Measurements from ENCODE around the gene TMPRSS5.
A peak's percentile ranks its signal among the peaks of the same experiment; 100 is the strongest.

TMPRSS5 gene

GRCh38 chr11:113697756-113698407 lies 8.2 kb downstream of the TMPRSS5 start:
- H3K4me3 ChIP-seq (ENCODE audit: control insufficient read depth, low read depth, low read length): no peak overlapping the region
- peak; percentile 6 for DNase-seq (ENCODE audit: low read depth)
- TF ChIP-seq CTCF (conservative IDR thresholded peaks at IDR 0.05; ENCODE audit: control insufficient read depth, insufficient read depth, low read depth, low read length): no peak

- no peak overlapping the region for H3K4me3 ChIP-seq (ENCODE audit: control insufficient read depth, low read depth, low read length)
- no peak for DNase-seq (ENCODE audit: low read depth)
- TF ChIP-seq CTCF (conservative IDR thresholded peaks at IDR 0.05; ENCODE audit: control insufficient read depth, insufficient read depth, low read depth, low read length): no peak
Measured at GRCh38 chr11:113697111-113697510, 9.0 kb downstream of the TMPRSS5 start.

- DNase-seq (ENCODE audit: low read depth): no peak
- no peak overlapping the region for H3K4me3 ChIP-seq (ENCODE audit: control insufficient read depth, low read depth, low read length)
- TF ChIP-seq CTCF (conservative IDR thresholded peaks at IDR 0.05; ENCODE audit: control insufficient read depth, insufficient read depth, low read depth, low read length): no peak
Measured at GRCh38 chr11:113695207-113695606, 10.9 kb downstream of the TMPRSS5 start.

GRCh38 chr11:113694390-113694789 lies 11.7 kb downstream of the TMPRSS5 start:
- no peak for TF ChIP-seq CTCF (conservative IDR thresholded peaks at IDR 0.05; ENCODE audit: control insufficient read depth, insufficient read depth, low read depth, low read length)
- H3K4me3 ChIP-seq (ENCODE audit: control insufficient read depth, low read depth, low read length): no peak overlapping the region
- no peak for DNase-seq (ENCODE audit: low read depth)

GRCh38 chr11:113693030-113693429 lies 13.1 kb downstream of the TMPRSS5 start:
- H3K4me3 ChIP-seq (ENCODE audit: control insufficient read depth, low read depth, low read length): no peak overlapping the region
- TF ChIP-seq CTCF (conservative IDR thresholded peaks at IDR 0.05; ENCODE audit: control insufficient read depth, insufficient read depth, low read depth, low read length): no peak
- DNase-seq (ENCODE audit: low read depth): no peak

GRCh38 chr11:113690619-113691569 lies 15.2 kb downstream of the TMPRSS5 start:
- peak; percentile 15 for TF ChIP-seq CTCF (conservative IDR thresholded peaks at IDR 0.05; ENCODE audit: control insufficient read depth, insufficient read depth, low read depth, low read length)
- H3K4me3 ChIP-seq (ENCODE audit: control insufficient read depth, low read depth, low read length): no peak overlapping the region
- DNase-seq (ENCODE audit: low read depth): peak; percentile 64

All from fibroblast of mammary gland (primary cell).